Measurements from ENCODE around the gene DOCK7.

DNA sequence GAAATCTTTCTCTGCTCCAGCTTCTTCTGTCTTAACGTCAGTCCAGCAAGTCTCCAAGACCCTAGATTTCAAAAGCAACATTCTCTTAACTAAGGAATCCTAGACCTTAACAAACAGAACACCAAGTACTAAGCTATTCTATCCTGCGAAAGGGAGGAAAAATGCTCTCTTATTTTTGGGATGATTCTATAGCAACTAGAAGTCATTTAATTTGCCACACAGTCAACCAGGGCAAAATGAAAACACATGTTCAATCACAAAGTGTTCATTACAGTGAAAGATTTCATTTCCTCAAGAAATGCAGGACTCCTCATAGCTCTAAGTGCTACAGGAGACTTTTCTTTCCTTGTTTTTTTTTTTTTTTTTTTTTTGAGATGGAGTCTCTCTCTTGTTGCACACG lies 36.2 kb upstream of the DOCK7 start:
- no peak for TF ChIP-seq EZH2 (IDR thresholded peaks at IDR 0.05; ENCODE audit: insufficient read depth, poor library complexity, severe bottlenecking)
- TF ChIP-seq EZH2phosphoT487 (IDR thresholded peaks at IDR 0.05; ENCODE audit: insufficient read depth, low read depth) = no peak

All from GM23248 (cell line).